ENCODE measurements around the gene CCM2. TPM values are rescaled to one million over a fixed set of nuclear protein-coding genes. Genes with fewer than 3 reads are reported as not detected.

The CCM2 gene
- total RNA-seq, 1 donor: 41.9 TPM

Small RNA genes within 50 kb of the gene (small RNA-seq; reads per million reads assigned to genes)
- gene SNORA5A (71.8 reads per million, percentile 96 among the genes with 10 or more reads in this experiment), gene SNORA5B (not detected), gene SNORA5C (29.4 reads per million, percentile 95 among the genes with 10 or more reads in this experiment)

Other genes with a start within 250 kb of the CCM2 start
- gene PPIA, start 203.5 kb upstream of the CCM2 start, total RNA-seq: 2,028 and 2,422 TPM in 2 replicates
- 111 and 118 TPM in 2 replicates for gene H2AZ2, start 152.1 kb upstream of the CCM2 start, total RNA-seq
- 24.5 and 29.8 TPM in 2 replicates for gene PURB, start 114.7 kb upstream of the CCM2 start, total RNA-seq
- under 0.01 TPM in 2 replicates for gene MYO1G, start 21.2 kb upstream of the CCM2 start, total RNA-seq
- 2.6 and 3.9 TPM in 2 replicates for gene NACAD, start 88.8 kb downstream of the CCM2 start, total RNA-seq
- 69.6 and 80.7 TPM in 2 replicates for gene TBRG4, start 111.5 kb downstream of the CCM2 start, total RNA-seq
- not detected in 2 replicates for gene RAMP3, start 157.6 kb downstream of the CCM2 start, total RNA-seq

Measured in fibroblast of villous mesenchyme (primary cell).